SW 1271 (cell line): ENCODE results near the gene PLEKHA5.
A peak's percentile ranks its signal among the peaks of the same experiment; 100 is the strongest.
"Not testable (repeated sequence)": the region's sequence is repeated elsewhere in the genome, so short reads cannot be mapped to it uniquely, and the experiment has no call there.

ENCODE experiments used
- DNase-seq, 2 experiments: peaks; one replicate each; lab custom pipeline; 2025; lab: John Stamatoyannopoulos, UW

Gene PLEKHA5

DNA sequence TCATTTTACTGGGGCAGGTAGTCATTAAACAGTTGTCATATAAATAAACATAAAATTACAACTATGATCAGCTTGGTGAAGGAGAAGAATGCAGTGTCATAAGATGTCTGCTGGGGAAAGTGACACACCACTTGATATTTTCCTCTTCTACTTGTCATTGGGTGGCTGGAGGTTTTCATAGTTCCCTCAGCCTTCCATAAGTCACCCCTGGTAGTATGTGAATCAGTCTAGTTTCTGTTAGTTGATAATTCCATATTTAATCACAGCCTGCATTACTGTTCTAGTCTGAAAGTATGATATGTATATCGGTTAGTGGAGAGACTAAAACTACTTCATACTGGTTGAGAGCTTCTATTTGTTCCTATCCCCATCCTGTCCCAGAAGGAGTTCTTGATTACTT is 38.2 kb downstream of the PLEKHA5 start:
- no peak for DNase-seq

DNA sequence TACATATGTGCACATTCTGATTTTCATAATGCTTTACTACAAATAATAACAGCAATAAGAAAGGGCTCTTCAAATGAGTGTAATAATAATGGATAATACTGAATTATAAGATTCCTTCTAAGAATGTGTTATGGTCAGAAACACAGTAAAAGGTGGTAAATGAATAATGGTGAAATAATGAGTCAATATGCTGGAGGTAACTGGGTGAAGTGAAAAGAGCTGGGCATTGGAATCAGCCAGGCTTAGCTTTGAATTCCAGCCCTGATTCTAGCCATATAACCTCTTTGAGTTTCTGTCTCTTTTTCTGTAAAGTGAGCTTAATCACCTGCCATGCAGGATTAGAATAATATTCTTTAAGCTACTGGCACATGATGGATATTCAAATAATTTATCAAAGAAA is 39.1 kb downstream of the PLEKHA5 start:
- DNase-seq, result no peak

DNA sequence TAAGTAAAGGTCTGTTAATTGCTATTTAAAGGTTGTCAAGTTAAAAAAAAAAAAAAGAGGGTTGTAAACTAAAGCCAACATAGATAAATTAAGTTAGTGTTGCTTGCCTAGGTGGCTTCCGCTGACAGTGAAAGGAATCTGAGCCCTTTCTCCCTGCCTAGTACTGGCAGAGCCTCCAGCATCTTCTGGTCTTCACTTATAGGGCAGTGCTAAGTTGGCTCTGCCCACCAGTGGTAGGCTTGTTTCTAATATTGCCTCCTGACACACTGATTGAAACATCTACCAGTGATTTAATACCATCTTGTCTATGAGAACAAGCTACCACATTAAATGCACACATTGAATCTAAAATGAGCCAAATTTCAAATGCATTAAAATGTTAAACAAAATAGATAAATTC is 39.7 kb downstream of the PLEKHA5 start:
- DNase-seq, result no peak

DNA sequence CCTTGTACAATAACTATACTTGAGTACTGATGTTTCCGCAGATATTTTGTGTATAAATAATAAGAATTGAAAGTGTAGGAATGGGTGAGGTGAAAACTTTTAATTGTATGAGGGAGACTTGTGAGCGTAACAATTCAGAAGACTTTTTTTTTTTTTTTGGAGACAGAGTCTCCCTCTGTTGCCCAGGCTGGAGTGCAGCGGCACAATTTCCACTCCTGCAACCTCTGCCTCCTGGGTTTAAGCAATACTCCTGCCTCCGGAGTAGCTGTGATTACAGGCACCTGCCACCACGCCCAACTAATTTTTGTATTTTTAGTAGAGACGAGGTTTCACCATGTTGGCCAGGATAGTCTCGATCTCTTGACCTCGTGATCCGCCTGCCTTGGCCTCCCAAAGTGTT is 40.8 kb downstream of the PLEKHA5 start:
- DNase-seq, result not testable (repeated sequence)

DNA sequence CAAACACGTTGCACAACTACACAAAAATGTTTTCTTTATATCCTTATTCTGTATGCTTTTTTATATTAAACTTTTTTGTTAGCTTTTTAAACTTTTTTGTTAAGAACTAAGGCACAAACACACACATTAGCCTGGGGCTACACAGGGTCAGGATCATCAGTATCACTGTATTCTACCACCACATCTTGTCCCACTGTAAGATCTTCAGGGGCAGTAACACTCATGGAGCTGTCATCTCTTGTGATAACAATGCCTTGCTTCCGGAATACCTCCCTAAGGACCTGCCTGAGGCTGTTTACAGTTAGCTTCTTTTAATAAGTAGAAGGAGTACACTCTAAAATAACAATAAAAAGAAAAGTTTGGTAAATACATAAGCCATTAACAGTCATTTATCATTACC is 42.2 kb downstream of the PLEKHA5 start:
- no peak for DNase-seq

DNA sequence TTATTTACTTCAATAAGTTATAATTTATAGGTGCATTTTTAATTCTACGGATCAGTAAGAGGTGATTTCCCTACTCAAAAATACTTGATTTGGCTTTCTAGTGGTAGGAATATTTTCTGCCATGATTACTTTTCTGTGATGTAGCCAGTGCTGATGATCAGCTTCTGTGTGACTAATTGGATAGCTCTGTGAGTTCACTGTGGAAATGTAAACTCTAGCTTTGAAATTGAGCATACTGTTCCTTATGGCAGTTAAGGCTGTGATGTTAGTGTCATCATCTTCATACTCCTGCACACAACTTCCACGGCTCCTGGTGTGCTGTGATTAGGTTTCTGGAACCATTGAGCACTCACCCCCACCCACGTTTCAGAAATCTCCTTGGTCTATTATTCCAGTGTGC is 48.2 kb downstream of the PLEKHA5 start:
- no peak for DNase-seq

DNA sequence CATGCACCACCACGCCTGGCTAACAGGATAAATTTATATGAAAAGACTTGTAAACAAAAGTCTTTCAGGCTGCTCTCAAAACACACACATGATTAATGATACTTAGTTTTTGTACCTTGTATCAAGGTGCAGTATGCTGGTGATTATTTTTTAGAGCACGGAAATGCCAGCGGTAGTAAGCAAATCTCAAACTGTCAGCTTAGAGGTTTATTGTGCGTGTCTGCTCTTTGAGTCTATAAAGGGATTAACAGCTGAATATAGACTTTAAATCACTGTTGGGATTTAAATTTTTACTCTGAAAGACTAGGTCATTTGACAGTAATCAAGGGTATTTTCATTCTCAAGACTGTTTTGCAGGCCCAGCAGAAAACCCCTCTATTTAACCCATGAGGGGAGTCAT is 50.5 kb downstream of the PLEKHA5 start:
- no peak for DNase-seq

DNA sequence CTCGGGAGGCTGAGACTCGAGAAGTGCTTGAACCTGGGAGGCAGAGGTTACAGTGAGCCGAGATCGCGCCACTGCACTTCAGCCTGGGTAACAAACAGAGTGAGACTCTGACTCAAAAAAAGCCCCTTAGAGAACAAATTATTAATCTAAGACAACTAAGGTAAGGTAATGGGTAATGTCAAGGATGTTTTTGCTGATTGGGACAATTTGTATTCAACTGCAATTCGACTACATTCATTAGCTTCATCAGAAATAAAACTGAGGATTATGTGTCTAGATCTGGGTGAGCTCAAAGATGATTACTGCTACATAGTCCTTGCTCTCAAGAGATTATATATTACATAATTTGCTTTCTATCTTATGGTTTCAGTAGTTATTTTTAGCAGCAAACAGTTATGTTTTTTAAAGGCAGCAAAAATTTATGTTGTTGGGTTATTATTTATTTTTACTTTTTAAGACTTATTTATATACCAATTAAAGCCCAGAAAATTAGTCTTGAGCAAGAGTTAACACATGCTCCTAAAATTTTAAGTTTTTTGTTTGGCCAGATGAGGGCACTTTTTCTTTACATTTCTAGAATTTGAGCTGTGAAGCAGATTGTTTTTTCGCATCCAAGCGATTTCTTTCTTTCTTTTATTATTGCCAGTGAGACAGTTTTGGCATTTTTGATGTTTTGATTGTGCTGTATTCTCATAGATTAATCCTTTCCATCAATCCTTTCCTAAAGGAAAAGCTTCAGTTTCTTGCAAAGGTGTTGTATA is 52.3 kb downstream of the PLEKHA5 start:
- peak in 1 of 2 experiments; percentile 28 for DNase-seq

DNA sequence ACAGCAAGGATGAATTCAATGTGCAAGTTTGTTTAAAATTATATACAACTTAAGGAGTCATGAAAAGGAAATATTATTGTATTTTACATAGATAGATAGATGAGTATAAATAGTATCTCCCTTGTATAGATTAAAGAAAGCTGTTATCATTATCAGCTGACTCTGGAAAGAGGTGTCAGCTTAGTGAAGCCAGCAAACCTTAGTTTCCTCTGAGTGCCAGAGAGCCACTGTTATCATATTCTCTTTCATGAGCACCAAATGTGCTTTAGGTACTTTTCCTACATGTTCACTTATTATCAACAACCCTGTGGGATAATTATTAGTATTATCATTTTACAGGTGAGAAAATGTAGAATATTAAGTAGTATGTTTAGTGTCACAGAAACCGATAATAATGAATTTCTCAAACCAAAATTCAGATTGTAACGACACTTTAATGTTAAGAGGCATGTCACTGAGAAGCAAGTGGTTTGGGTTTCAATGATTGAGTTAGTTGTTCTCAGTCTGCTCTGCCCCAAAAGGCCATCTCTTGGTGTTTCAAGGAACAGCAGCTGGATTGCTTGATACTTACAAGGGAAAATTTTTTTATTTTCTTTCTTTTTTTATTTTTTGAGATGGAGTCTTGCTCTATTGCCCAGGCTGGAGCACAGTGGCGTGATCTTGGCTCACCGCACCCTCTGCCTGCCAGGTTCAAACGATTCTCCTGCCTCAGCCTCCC is 53.7 kb downstream of the PLEKHA5 start:
- DNase-seq, result peak in 1 of 2 experiments; percentile 28

DNA sequence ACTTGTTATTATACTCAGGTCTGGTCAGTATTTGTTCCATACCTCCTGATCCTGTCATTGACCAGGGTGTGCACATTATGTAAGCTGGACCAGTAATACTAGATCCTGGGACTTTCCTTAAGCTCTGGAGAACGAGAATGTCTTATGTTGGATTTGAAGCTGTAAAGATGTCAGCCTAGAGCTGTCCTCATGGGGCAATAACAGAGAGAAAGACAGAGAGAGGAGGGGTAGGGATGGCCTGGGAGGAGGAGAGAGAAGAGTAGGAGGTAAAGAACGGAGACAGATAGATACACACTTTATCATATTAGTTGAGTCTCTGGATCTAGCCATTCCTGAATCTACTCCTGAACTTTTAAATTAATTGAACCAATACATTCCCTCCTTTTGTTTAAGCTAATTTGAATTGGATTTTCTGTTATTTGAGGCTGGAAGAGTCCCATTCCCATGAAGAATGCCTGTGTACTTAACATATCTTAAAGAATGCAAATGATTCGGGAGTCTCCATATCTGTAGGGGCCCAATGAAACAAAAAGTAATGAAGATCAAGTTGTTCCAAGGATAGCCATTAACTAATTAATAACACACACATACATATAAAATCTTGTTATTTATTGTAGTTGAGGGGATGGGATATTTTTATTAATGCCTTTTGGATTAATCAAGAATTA is 55.9 kb downstream of the PLEKHA5 start:
- no peak for DNase-seq

DNA sequence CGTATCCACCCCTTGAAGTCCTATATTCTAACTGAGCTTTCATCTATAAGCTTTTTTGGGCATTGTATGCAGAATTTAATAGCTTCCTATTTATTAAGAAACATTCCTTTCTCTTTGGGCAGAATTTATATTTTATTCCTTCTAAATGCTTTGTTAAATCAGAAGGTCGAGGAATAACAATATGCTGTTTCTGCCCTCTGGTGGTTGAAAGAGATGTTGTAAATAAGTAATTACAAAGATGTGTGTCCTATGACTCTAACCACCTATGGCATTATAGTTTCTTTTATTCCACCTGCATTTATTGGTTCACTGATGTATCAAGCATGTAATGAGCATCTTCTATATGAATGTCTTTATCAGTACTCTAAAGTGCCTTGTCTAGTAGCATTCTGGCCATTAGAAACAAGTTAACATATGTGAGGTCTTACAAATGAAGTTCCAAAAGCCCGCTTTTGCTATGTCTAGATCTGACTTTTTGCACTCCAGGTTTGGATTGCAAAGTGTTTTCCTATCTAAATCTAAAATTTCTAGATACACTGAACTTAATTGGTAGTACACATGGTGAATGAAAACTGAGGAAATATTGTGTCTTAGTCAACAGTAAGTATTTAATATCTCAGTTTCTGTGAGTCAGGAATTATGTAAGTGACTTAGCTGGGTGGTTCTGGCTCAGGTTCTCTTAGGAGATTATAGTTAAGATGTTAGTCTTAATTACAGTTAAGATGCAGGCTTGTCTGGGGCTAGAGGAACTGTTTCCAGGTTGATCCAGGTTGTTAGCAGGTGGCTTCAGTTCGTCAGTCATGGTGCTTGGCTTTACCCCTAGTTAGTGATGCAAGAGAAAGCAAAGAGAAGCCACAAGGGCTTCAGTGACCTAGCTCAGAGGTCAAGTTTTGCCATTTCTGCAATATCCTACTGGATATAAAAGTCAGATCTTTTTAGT is 57.5 kb downstream of the PLEKHA5 start:
- DNase-seq, result peak in 1 of 2 experiments; percentile 60

DNA sequence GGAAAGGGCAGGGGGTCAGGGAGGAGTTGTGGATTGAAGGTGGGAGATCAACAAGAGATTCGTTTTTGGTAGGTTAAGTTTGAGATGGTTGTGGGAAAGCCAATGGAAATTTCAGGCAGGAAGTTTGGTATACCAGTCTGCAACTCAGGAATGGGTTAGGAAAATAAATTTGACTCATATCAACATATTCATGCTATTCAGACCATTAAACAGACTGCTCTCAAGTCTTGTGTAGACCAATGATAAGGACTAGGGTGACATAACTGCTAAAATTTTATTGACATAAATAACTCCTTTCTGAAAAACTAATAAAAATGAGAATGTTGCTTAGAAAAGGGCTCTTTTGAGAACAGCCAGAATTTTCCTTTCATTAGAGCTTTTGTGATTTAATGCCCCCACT is 60.0 kb downstream of the PLEKHA5 start:
- DNase-seq, result no peak

DNA sequence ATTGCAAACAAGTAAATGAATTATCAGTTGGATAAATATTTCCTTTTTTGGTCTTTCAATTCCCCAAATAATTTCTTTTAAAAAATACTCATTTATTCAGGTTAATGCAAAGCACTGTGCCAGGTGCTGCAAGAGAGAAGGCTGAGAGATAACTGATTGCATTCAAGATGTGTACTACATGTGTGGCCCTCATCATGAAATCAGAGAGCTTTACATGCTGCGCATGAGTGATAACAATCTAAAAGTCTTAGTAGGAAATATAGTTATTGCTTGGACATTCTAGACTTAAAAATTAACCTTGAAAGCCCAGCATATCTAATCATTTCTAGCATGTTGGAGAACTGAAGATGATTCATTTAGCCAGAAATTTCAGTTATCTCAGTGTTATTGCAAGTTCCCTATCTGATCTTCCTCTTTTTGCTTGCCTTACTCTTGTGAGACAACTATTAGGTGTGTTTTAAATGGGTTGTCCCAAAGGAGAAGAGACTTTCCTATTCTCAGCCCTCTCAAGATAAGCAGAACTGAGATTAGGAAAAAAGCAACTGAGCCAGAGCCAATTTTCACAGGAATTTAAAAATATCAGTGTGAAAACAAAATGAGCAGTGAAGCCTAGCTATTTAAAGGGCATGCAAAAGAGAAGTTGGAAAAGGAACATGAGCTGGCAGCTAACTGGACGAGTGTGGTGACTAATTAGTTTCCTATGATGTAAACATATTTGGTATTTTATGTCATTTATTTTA is 60.9 kb downstream of the PLEKHA5 start:
- DNase-seq, result peak in 1 of 2 experiments; percentile 12

DNA sequence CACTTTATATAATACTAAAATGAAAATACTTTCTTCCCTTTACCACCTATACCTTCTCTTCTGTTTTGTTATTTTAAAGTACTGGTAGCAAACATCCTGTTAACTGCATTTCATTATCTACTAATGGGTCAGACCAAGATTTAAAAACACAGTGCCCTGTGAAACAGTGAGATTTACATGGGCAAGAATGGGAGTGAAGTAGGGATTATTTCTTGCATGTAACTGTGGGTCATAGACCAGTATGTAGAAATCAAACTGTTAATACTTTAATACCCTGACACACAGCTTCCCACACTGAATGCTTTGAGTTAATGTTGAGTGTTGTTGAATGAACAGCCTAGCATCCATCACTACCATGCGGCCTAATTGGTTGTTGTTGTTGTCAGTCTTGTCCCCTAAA is 61.6 kb downstream of the PLEKHA5 start:
- DNase-seq, result no peak

DNA sequence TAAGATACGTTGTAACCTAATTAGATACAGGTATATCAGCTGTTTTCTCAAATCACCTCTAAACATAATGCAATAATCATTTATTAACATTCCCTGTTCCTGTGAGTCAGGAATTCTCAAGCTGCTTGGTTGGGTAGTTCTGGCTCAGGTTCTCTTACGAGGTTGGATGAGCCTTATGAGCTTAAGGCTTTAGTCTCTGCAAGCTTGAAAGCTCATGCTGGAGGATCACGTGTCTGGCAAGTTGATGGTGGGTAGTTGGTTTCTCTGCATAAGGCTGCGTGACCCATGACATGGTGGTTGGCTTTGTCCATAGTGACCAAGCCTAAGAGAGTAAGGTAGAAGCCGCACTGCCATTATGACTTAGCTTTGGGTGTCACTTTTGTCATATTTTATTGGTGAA is 62.0 kb downstream of the PLEKHA5 start:
- no peak for DNase-seq

DNA sequence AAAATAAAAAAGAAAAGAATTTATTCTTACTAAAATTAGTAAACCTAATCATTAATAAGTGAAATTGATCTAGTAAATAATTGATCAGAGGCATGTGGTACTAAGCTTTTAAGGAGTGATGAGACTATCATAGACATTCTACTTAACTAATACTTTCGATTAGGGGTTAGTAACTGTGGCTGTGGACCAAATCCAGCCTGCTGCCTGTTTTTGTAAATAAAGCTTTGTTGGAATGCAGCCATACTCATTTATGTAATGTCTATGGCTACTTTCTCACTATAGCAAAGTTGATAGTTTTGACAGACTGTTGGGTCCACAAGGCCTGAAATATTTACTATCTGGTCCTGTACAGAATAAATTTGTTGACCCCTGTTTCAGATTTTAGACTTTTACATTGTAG is 63.2 kb downstream of the PLEKHA5 start:
- no peak for DNase-seq

DNA sequence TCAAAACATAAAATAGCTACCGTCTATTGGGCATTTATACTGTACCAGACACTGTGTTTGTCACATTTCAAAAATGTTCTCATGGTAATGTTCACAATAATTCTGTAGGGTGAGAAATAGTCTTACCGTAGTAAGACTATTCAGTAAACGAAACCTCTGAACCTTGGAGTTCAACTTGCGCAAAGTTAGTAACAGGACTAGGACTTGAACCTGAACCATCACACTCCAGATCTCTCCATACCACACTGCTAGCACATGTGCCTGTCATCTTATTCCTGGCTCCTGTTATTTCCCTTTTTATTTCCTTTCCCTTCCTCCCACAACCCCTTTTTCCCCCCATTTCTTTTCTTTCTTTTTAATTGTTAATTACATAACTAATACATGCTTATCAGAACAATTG is 65.4 kb downstream of the PLEKHA5 start:
- no peak for DNase-seq

DNA sequence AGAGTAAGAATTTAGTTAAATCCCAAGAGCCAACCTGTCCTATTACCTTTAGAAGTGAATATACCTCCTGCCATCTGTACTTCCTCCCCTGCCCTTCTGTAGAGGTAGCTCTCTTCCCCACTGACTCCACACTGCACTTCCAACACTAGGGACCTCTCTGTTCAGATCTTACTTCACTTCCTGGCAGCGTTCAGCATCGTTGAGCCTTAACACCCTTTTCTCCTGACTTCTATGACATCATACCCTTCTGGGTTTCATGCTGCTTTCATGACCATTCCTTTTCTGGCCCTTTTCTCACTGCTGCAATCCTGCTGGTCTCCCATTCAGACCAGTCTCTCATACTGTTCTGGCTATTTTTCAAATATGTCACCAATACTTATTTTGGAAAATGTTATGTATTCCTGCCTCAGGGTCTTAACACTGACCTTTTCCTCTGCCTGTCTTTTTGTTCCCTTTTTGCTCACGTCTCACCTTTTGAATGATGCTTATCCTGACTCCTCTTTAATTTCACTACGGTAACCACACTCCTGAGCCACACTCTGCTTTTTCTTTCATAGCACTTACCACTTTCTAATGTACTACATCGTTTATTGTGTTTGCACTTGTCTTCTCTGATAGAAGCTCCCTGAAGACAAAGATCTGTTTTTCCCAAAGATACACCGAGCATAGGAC is 67.6 kb downstream of the PLEKHA5 start:
- DNase-seq, result no peak

DNA sequence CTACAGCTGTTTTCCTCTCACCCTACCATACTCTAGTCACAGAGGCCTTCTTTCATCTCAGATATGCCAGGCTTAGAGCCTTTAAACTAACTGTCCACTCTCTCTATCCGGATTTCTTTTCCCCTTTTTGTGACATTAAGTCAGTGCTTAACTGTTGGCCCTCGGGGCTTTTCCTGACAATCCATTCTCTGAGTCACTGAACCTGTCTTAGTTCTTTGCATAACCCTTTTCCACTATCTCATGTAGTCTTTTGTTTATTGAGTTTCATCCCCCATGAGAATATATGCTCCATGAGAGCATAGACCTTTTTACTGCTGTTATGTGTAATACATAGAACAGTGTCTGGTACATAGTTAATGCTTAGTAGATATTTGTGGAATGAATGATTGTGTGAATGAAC is 68.7 kb downstream of the PLEKHA5 start:
- peak in 1 of 2 experiments; percentile 26 for DNase-seq

DNA sequence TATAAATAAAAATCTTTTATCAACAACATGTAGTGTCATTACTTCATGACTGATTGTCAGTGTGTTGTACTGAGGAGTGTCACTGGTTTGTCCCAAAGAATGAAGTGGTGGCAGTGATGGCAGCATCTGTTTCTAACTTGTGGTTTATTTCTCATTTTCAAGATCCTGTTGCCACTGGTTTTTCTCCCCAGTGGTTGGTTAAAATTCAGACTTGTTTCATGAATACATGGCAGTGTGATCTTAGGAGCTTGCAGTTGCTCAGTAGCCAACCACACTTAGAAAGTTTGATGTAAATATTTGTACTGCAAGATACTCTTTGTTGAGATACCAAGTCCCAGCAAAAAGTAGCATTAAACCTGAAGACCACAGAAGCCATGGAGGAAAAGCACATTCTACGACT is 69.8 kb downstream of the PLEKHA5 start:
- DNase-seq, result no peak

DNA sequence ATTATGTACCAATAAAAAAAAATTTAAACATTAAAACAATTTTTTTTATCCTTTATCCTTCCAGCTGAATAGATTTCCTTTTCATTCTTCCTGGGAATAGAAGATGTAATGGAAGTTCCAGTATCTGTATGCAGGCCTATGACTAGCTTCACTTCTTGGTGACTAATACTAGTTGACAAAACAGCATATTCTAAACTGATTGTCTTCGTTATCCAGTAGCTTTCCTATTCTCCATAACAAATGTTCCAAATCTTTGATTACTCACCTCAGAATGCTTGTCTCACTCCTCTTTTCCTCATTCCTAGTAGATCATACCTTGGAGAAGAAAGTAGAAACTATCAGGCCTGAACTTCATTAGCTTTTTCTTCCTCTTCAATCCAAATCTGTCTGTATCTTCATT is 70.7 kb downstream of the PLEKHA5 start:
- DNase-seq, result no peak
